ENCODE results near the gene SMC5.
"Not testable (repeated sequence)": the region's sequence is repeated elsewhere in the genome, so short reads cannot be mapped to it uniquely, and the experiment has no call there.

The SMC5 gene

GRCh38 chr9:70258692-70259511, at the start of gene SMC5:
SMC5 (plus strand) TSS chr9:70258978; CDS start chr9:70259079, 101 bp downstream.
- DNase-seq (ENCODE audit: low read depth in 2 of 2), result peak; percentile 67 to 83

- no peak for DNase-seq (ENCODE audit: low read depth in 2 of 2)
Observed at GRCh38 chr9:70217029-70217428, 41.7 kb upstream of the SMC5 start.

- DNase-seq (ENCODE audit: low read depth in 2 of 2), result no peak
Observed at GRCh38 chr9:70218767-70219166, 40.0 kb upstream of the SMC5 start.

- no peak for DNase-seq (ENCODE audit: low read depth in 2 of 2)
Observed at GRCh38 chr9:70220216-70220615, 38.6 kb upstream of the SMC5 start.

GRCh38 chr9:70222354-70222753, 36.4 kb upstream of the SMC5 start:
- no peak for DNase-seq (ENCODE audit: low read depth in 2 of 2)

GRCh38 chr9:70228118-70228517, 30.7 kb upstream of the SMC5 start:
- no peak for DNase-seq (ENCODE audit: low read depth in 2 of 2)

GRCh38 chr9:70228611-70229010, 30.2 kb upstream of the SMC5 start:
- DNase-seq (ENCODE audit: low read depth in 2 of 2), result no peak

- no peak for DNase-seq (ENCODE audit: low read depth in 2 of 2)
Observed at GRCh38 chr9:70229026-70229425, 29.8 kb upstream of the SMC5 start.

GRCh38 chr9:70229579-70229978, 29.2 kb upstream of the SMC5 start:
- no peak for DNase-seq (ENCODE audit: low read depth in 2 of 2)

GRCh38 chr9:70232476-70232875, 26.3 kb upstream of the SMC5 start:
- no peak for DNase-seq (ENCODE audit: low read depth in 2 of 2)

GRCh38 chr9:70234208-70234607, 24.6 kb upstream of the SMC5 start:
- DNase-seq (ENCODE audit: low read depth in 2 of 2), result not testable (repeated sequence)

- DNase-seq (ENCODE audit: low read depth in 2 of 2), result not testable (repeated sequence)
Observed at GRCh38 chr9:70245952-70246351, 12.8 kb upstream of the SMC5 start.

- DNase-seq (ENCODE audit: low read depth in 2 of 2), result no peak
Observed at GRCh38 chr9:70250221-70250620, 8.6 kb upstream of the SMC5 start.

- no peak for DNase-seq (ENCODE audit: low read depth in 2 of 2)
Observed at GRCh38 chr9:70255486-70255885, 3.3 kb upstream of the SMC5 start.

GRCh38 chr9:70256123-70256551, 2.6 kb upstream of the SMC5 start:
- no peak for DNase-seq (ENCODE audit: low read depth in 2 of 2)

GRCh38 chr9:70257502-70257901, 1.3 kb upstream of the SMC5 start:
- DNase-seq (ENCODE audit: low read depth in 2 of 2), result no peak

- DNase-seq (ENCODE audit: low read depth in 2 of 2), result peak in 1 of 2 donors; percentile 2
Observed at GRCh38 chr9:70257991-70258691, 637 bp upstream of the SMC5 start.

- no peak for DNase-seq (ENCODE audit: low read depth in 2 of 2)
Observed at GRCh38 chr9:70259512-70259802, 679 bp downstream of the SMC5 start.

- DNase-seq (ENCODE audit: low read depth in 2 of 2), result no peak
Observed at GRCh38 chr9:70260007-70260443, 1.2 kb downstream of the SMC5 start.

- no peak for DNase-seq (ENCODE audit: low read depth in 2 of 2)
Observed at GRCh38 chr9:70260606-70261005, 1.8 kb downstream of the SMC5 start.

GRCh38 chr9:70261131-70261870, 2.5 kb downstream of the SMC5 start:
- no peak for DNase-seq (ENCODE audit: low read depth in 2 of 2)

- no peak for DNase-seq (ENCODE audit: low read depth in 2 of 2)
Observed at GRCh38 chr9:70262366-70262765, 3.6 kb downstream of the SMC5 start.

GRCh38 chr9:70262948-70263347, 4.2 kb downstream of the SMC5 start:
- no peak for DNase-seq (ENCODE audit: low read depth in 2 of 2)
